HG02943 (cell line): ENCODE measurements around the gene GIT2.
A peak's percentile ranks its signal among the peaks of the same experiment; 100 is the strongest.
"Not testable (repeated sequence)": the region's sequence is repeated elsewhere in the genome, so short reads cannot be mapped to it uniquely, and the experiment has no call there.

ENCODE experiments used
- ATAC-seq: cut with Tn5 transposase; IDR thresholded peaks from one replicate; pipeline ENCODE4 v1.9.1; 2021; ENCODE audit warnings: mild to moderate bottlenecking, low read depth, moderate library complexity; ENCODE audit not compliant: unreplicated experiment

The GIT2 gene, protein sequence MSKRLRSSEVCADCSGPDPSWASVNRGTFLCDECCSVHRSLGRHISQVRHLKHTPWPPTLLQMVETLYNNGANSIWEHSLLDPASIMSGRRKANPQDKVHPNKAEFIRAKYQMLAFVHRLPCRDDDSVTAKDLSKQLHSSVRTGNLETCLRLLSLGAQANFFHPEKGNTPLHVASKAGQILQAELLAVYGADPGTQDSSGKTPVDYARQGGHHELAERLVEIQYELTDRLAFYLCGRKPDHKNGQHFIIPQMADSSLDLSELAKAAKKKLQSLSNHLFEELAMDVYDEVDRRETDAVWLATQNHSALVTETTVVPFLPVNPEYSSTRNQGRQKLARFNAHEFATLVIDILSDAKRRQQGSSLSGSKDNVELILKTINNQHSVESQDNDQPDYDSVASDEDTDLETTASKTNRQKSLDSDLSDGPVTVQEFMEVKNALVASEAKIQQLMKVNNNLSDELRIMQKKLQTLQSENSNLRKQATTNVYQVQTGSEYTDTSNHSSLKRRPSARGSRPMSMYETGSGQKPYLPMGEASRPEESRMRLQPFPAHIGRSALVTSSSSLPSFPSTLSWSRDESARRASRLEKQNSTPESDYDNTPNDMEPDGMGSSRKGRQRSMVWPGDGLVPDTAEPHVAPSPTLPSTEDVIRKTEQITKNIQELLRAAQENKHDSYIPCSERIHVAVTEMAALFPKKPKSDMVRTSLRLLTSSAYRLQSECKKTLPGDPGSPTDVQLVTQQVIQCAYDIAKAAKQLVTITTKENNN

DNA sequence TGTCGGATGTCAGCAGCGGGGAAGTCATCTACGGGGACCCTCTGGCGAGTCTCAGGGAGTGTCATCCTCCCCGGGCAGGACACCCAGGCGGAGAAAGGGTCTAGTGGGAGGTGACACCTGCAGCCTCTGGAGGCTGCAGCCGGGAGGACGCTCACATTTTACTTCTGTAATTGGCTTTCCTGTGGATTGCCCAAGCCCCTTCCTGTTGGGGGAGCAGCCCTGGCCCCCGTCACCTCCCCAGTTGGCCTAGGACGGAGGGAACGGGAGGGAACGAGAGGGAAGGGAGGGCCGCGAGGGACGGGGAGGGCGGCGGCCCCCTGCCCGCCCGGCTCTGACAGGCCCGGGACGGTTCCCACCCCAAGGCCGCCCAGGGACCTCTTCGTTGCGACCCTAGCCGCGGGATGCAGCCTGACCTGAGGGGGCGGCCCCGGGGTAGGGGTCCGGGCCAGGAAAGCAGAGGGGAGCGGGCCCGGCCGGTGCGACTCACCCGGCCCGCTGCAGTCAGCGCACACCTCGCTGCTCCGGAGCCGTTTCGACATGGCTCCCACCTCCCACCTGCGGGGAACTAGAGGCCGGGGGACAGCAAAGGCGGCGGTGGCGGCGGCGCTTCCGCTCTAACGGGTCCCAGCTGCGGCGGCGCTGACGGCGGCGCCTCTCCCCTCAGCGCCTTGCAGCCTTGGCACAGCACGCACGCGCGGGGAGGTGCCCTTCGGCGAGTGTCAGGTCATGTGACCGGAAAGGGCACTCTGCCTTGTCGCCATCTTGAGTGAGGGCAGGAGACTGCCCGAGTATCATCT, at the start of gene GIT2:
Gene GIT2 (minus strand): TSS at position 683 of the 797 bp plus-strand sequence. CDS start 144 bp downstream, at position 539.
- ATAC-seq, result peak; percentile 54

GRCh38 chr12:110042264-110042663, 46.1 kb upstream of the GIT2 start:
- ATAC-seq, result no peak

GRCh38 chr12:110039085-110039807, 43.1 kb upstream of the GIT2 start:
- no peak for ATAC-seq

- no peak for ATAC-seq
These were observed 42.5 kb upstream of the GIT2 start for GRCh38 chr12:110038741-110039084.

DNA sequence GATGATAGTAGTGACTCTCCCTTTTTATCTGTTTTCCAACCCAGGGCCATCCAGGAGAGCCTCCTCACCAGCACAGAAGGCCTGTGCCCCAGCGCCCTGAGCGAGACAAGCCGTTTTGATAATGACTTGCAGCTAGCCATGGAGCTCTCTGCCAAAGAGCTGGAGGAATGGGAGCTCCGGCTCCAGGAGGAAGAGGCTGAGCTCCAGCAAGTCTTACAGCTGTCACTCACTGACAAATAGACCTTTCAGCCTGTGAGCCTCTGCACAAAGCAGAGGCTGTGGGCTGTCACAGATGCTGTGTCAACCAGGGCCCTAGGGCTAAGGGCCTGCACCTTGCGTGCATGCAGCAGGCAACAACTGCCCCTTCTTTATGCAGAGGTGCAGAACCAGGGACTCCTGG, 41.1 kb upstream of the GIT2 start:
- ATAC-seq, result no peak

DNA sequence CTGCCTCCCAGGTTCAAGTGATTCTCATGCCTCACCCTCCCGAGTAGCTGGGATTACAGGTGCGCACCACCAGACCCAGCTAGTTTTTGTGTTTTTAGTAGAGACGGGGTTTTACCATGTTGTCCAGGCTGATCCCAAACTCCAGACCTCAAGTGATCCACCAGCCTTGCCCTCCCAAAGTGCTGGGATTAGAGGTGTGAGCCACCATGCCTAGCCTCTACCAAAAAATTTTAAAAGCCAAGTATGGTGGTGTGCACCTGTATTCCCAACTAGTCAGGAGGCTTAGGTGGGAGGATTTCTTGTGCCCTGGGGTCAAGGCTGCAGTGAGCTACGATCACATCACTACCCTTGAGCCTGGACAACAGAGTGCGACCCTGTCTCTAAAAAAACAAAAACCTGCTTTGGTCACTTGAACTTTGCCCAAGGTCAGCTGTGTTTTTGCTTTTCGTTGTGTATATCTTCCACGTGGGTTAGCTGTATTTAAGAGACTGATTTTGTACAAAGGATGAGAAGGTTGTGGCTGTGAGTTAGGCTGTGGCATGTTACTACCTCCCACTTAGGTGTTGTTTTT, 39.5 kb upstream of the GIT2 start:
- ATAC-seq, result no peak

GRCh38 chr12:110033888-110034287, 37.7 kb upstream of the GIT2 start:
- no peak for ATAC-seq

DNA sequence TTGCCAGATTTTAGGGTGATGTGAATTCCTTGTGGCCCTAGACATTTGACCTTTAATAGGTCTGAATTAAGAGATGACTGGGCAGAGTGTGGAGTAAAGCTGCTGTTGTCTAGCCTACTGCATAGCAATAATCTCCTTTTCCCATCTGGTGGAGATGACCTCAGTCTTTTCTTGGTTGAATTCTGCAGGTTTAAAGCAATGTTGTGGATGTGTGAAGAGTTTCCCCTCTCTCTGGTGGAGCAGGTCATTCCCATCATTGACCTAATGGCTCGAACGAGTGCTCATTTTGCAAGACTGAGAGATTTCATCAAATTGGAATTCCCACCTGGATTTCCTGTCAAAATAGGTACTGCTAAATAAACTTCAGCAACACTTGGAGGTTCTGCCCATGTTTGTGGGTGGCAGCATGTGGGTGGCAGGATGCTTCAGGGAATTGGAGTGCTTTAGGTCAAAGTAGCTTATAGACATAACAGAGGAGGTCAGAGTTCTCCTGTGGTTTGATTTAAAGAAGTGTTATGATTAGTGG, 33.2 kb upstream of the GIT2 start:
- ATAC-seq, result no peak

DNA sequence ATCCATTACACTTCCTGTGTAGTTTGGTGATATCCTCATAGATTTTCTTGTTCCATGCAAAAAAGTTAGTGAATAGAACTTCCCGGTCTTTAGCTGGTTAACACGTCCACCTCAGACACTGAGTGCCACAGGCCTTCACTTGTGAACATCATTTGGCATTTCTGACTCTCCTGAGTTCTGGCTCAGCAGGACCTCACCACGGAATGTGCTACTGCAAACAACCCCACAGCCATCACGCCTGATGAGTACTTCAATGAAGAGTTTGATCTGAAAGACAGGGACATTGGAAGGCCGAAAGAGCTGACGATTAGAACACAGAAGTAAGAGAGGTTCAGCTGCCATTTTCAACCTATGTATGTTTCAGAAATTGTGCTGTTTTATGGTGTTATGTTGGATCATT, 32.2 kb upstream of the GIT2 start:
- no peak for ATAC-seq

- no peak for ATAC-seq
These were observed 27.9 kb upstream of the GIT2 start for GRCh38 chr12:110024051-110024450.

DNA sequence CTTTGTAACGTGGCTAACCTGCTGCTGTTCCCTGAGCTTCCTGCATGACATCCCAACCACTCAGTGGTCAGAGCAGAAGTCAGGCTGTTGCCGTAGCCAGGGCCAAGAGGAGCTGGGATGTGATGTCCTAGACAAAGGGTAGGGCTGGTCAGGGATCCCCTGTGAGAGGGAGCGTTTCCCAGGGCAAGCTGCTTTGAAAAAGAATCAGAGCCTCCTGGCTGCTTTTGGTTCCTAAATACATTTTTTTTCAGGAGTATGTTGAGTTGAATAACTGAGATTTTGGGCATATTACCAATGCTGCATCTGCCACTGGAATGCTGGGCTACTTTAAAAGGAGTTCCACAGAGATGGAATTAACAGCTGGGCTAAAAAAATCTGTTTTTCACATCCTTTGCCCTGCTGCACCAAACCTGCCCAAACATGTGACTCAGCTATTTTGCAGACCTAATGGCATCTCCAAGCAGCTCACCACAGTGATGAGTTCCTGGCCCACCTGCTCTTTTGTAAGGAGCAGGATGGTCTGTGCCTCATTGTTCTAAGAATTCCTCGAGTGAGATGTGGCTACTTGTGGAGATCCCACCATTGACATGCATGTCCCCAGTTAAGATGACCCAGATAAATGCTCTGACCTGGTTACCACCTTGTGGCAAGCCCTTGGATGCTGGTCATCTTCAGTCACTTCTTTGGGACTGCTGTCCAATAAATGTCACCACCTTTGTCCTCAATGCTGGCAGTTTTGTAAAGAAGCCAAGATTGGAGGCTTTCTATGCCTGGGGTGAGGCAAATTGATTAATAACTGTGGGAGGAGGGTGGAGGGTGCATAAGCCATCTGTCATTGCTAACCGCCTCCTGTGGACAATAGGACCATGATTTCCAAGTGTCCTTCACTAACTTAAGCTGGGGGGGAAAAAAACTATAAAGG, 27.2 kb upstream of the GIT2 start:
- no peak for ATAC-seq

- ATAC-seq, result no peak
These were observed 24.8 kb upstream of the GIT2 start for GRCh38 chr12:110020956-110021355.

DNA sequence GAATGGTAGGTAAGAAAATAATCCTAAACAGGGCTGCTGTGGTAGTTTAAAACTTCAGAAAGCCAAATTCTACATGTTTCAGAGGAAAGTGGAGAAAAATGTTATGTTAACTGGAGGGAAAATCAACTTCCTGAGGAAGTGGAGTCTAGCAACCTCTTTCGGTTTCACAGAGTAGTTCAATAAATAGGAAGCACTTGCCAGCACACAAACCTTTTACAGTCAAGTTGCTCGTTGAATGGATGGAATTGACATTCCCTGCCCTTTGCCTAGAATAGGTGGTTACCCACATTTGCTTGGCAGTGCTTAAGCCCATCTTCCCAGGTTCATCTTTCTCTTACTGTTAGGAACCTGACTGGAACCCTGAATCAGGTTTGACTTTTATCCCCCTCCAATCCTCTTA, 19.0 kb upstream of the GIT2 start:
- ATAC-seq, result no peak

DNA sequence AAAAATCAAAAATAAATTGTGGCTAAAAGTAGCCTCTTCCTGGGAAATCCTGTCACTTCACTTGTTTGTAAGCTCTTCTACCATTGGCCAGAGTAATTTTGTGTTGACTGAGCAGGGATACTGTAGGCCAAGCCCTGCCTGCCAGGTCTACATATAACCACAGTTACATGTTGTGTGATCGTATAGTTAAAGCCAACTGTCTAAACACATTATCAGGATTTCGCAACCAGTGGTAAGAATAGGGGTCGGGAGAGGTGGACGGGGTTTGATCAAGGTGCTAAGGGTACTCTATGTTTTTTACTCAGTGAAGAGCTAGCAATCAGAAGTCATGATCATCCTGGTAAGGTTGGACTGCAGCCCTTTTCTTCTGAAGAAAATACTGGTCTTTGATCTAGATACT, 16.5 kb upstream of the GIT2 start:
- no peak for ATAC-seq

- no peak for ATAC-seq
These were observed 16.0 kb upstream of the GIT2 start for GRCh38 chr12:110012137-110012536.

GRCh38 chr12:110010853-110011723, 14.9 kb upstream of the GIT2 start:
- no peak for ATAC-seq

- not testable (repeated sequence) for ATAC-seq
These were observed 12.7 kb upstream of the GIT2 start for GRCh38 chr12:110008681-110009398.
